GM23338 (cell line): ENCODE measurements around the gene TMEM11. TPM values are rescaled to one million over a fixed set of nuclear protein-coding genes. Genes with fewer than 3 reads are reported as not detected.

ENCODE experiments used
- ATAC-seq: fragments of 200-7000 bp; cut with Tn5 transposase; 3 replicates; pipeline ENCODE4 v1.9.1; 2020
- DNase-seq: peaks from one replicate; pipeline ENCODE4 v3.0.0-alpha.2; 2015; ENCODE audit warnings: low spot score
- H2AFZ ChIP-seq: fragments of 200-600 bp; sonication (generic); 2 replicates; pipeline ENCODE4 v1.8.0; 2016; ENCODE audit warnings: antibody characterized with exemption, mild to moderate bottlenecking, moderate library complexity
- H3F3A ChIP-seq: fragments of 200-600 bp; sonication (generic); replicated peaks from 2 replicates; pipeline ENCODE4 v1.8.0; 2017; ENCODE audit warnings: antibody characterized with exemption, mixed run types, low read depth
- H3K27ac ChIP-seq: fragments of 200-600 bp; sonication (generic); 2 replicates; pipeline ENCODE4 v1.6.1; 2016; ENCODE audit warnings: low read depth
- H3K27me3 ChIP-seq: fragments of 200-600 bp; sonication (generic); 2 replicates; pipeline ENCODE4 v1.8.0; 2016; ENCODE audit warnings: mild to moderate bottlenecking, mixed run types, moderate library complexity; ENCODE audit not compliant: insufficient read depth
- H3K36me3 ChIP-seq: fragments of 200-600 bp; sonication (generic); 2 replicates; pipeline ENCODE4 v1.8.0; 2016; ENCODE audit warnings: mild to moderate bottlenecking; ENCODE audit not compliant: insufficient read depth
- H3K4me1 ChIP-seq: fragments of 200-600 bp; sonication (generic); 2 replicates; pipeline ENCODE4 v1.8.0; 2016; ENCODE audit warnings: mild to moderate bottlenecking, moderate library complexity; ENCODE audit not compliant: insufficient read depth
- H3K4me2 ChIP-seq: fragments of 200-600 bp; sonication (generic); 2 replicates; pipeline ENCODE4 v1.7.1; 2017; ENCODE audit warnings: mixed run types
- H3K4me3 ChIP-seq: fragments of 200-600 bp; sonication (generic); 2 replicates; pipeline ENCODE4 v1.6.1; 2016; ENCODE audit warnings: mixed run types
- H3K79me2 ChIP-seq: fragments of 200-600 bp; sonication (generic); replicated peaks from 2 replicates; pipeline ENCODE4 v1.8.0; 2017; ENCODE audit warnings: mild to moderate bottlenecking; ENCODE audit not compliant: insufficient read depth
- H3K9me2 ChIP-seq: fragments of 200-600 bp; sonication (generic); 2 replicates; pipeline ENCODE4 v1.8.0; 2017; ENCODE audit not compliant: insufficient read depth
- H4K20me1 ChIP-seq: fragments of 200-600 bp; sonication (generic); replicated peaks from 2 replicates; pipeline ENCODE4 v1.8.0; 2017; ENCODE audit warnings: mild to moderate bottlenecking; ENCODE audit not compliant: insufficient read depth
- H3K27ac Mint-ChIP-seq: 2 replicates; pipeline ENCODE4 v1.8.0; 2020; ENCODE audit warnings: inconsistent platforms, mild to moderate bottlenecking, moderate library complexity, mixed read lengths
- H3K27me3 Mint-ChIP-seq: 3 replicates; pipeline ENCODE4 v1.8.0; 2022; ENCODE audit warnings: low read depth, mild to moderate bottlenecking, moderate library complexity, mixed read lengths, inconsistent platforms; ENCODE audit not compliant: insufficient read depth, poor library complexity
- H3K36me3 Mint-ChIP-seq: 3 replicates; pipeline ENCODE4 v1.8.0; 2021; ENCODE audit warnings: low read depth, mild to moderate bottlenecking, inconsistent platforms, moderate library complexity, mixed read lengths
- H3K4me1 Mint-ChIP-seq: 3 replicates; pipeline ENCODE4 v1.8.0; 2020; ENCODE audit warnings: mild to moderate bottlenecking, inconsistent platforms, mixed read lengths
- H3K4me3 Mint-ChIP-seq: 3 replicates; pipeline ENCODE4 v1.8.0; 2021; ENCODE audit warnings: moderate library complexity, mild to moderate bottlenecking, inconsistent platforms, mixed read lengths
- H3K9me3 Mint-ChIP-seq: 3 replicates; pipeline ENCODE4 v1.8.0; 2020; ENCODE audit warnings: moderate library complexity, mild to moderate bottlenecking, inconsistent platforms, mixed read lengths
- POLR2AphosphoS5 ChIP-seq: IDR thresholded peaks from 2 replicates; pipeline ENCODE4 v1.6.1; 2016; ENCODE audit warnings: antibody characterized with exemption, low read depth
- REST ChIP-seq: IDR thresholded peaks from one replicate; pipeline ENCODE4 v1.6.1; 2018; ENCODE audit warnings: antibody characterized with exemption; ENCODE audit not compliant: unreplicated experiment
- STAT1 ChIP-seq: IDR thresholded peaks from one replicate; pipeline ENCODE4 v1.6.1; 2016; ENCODE audit warnings: antibody characterized with exemption; ENCODE audit not compliant: unreplicated experiment
- ZNF462 ChIP-seq: fragments of 250-450 bp; sonication (Bioruptor Pico); IDR thresholded peaks from 2 replicates; pipeline ENCODE4 v1.5.0; 2020; ENCODE audit warnings: mild to moderate bottlenecking, moderate library complexity
- polyA plus RNA-seq: library from polyadenylated mRNA; unstranded; fragments of >200 nt; fragmentation: Nextera tagmentation; extraction: Ambion mirVana; gene quantifications from 2 replicates; pipeline ENCODE4 v1.2.1, GENCODE V29; 2016
- total RNA-seq: library from RNA; depleted of rRNA; stranded (reverse); fragments of >200 nt; shearing (Covaris generic); gene quantifications from 2 replicates; pipeline ENCODE4 v1.2.3, GENCODE V29; 2014

Gene TMEM11
- total and polyA plus RNA-seq, 2 experiments from 2014 or later, result 38.5 to 90.2 TPM

- no peaks in the 10 kb centered on the region for H3K9me3 Mint-ChIP-seq
- Histone ChIP-seq H3F3A (no peaks in the 10 kb centered on the region), H3K4me1 (peaks cover 12% of the 10 kb centered on the region), H3K27ac (no peak overlapping the region), H3K4me3 (no peak overlapping the region), H2AFZ (no peak overlapping the region), H3K9me2 (no peaks in the 10 kb centered on the region), H3K79me2 (no peaks in the 10 kb centered on the region), H3K27me3 (no peaks in the 10 kb centered on the region), H3K36me3 (peaks cover 4% of the 10 kb centered on the region; the same call in 1 of the 2 replicates), H4K20me1 (0 out of 2 replicates have a peak, but pooled peaks cover 2% of the 10 kb centered on the region), H3K4me2 (no peak overlapping the region)
- ATAC-seq, result no peak
- TF ChIP-seq STAT1 (no peak), REST (no peak), ZNF462 (no peak), POLR2AphosphoS5 (no peak)
- no peak for DNase-seq
- H3K27ac Mint-ChIP-seq, result no peak overlapping the region
- peaks cover 19% of the 10 kb centered on the region for H3K4me1 Mint-ChIP-seq
- no peak overlapping the region for H3K4me3 Mint-ChIP-seq
- peaks cover 32% of the 10 kb centered on the region for H3K36me3 Mint-ChIP-seq
- peaks cover 7% of the 10 kb centered on the region for H3K27me3 Mint-ChIP-seq
Observed at GRCh38 chr17:21190078-21190477, 23.9 kb downstream of the TMEM11 start.
